ENCODE results near the gene OSGEP.
A peak's percentile ranks its signal among the peaks of the same experiment; 100 is the strongest.

The OSGEP gene

GRCh38 chr14:20472536-20473169 is 18.0 kb upstream of the OSGEP start:
- no peak for TF ChIP-seq CTCF (conservative IDR thresholded peaks at IDR 0.05; ENCODE audit: low read depth)
- no peak for DNase-seq (ENCODE audit: low spot score)
- no peak overlapping the region for H3K27ac ChIP-seq
- POLR2A ChIA-PET (ENCODE audit: low non-redundant PET) = no interaction called here
- CTCF ChIA-PET = interaction anchor here (0.6 kb wide), 1 partner anchor 21 kb away, joined by 4 read pairs; no protein-coding TSS in a partner anchor

- ChIA-PET POLR2A (ENCODE audit: low non-redundant PET) (interaction anchor here (1.8 kb wide), 1 partner anchor 9 kb away, joined by 8 read pairs; the partner anchor contains the start of gene PIP4P1), CTCF (interaction anchor here (0.6 to 1.2 kb wide), 3 partner anchors 60 to 136 kb away, joined by 3 to 5 read pairs (median 3); partner anchors contain the start of gene RNASE12)
- TF ChIP-seq CTCF (conservative IDR thresholded peaks at IDR 0.05; ENCODE audit: low read depth) = no peak
- peak; percentile 41 for DNase-seq (ENCODE audit: low spot score)
- peak overlapping the region; percentile 91 for H3K27ac ChIP-seq
These were observed 15.9 kb upstream of the OSGEP start for GRCh38 chr14:20470603-20470901.

GRCh38 chr14:20469890-20470602 is 15.4 kb upstream of the OSGEP start:
- DNase-seq (ENCODE audit: low spot score) = peak; percentile 86
- no peak for TF ChIP-seq CTCF (conservative IDR thresholded peaks at IDR 0.05; ENCODE audit: low read depth)
- POLR2A ChIA-PET (ENCODE audit: low non-redundant PET) = interaction anchor here (0.5 to 1.8 kb wide), 6 partner anchors 9 to 149 kb away, joined by 3 to 8 read pairs (median 4); partner anchors contain the start of genes APEX1, OSGEP and PIP4P1
- CTCF ChIA-PET = interaction anchor here (0.6 to 1.2 kb wide), 3 partner anchors 104 to 137 kb away, joined by 3 to 5 read pairs (median 3); partner anchors contain the start of gene RNASE12
- H3K27ac ChIP-seq = peak overlapping the region; percentile 91

GRCh38 chr14:20469242-20469889 is 14.8 kb upstream of the OSGEP start, which contains the start of gene PNP:
Gene PNP, plus strand, starts transcription at chr14:20469406. Its CDS starts 119 bp downstream, at chr14:20469525.
- POLR2A ChIA-PET (ENCODE audit: low non-redundant PET) = interaction anchor here (0.5 to 1.8 kb wide), 6 partner anchors 8 to 149 kb away, joined by 3 to 8 read pairs (median 4); partner anchors contain the start of genes APEX1, OSGEP and PIP4P1
- DNase-seq (ENCODE audit: low spot score) = peak; percentile 98
- CTCF ChIA-PET = interaction anchor here (0.6 to 1.2 kb wide), 2 partner anchors 105 to 138 kb away, joined by 3 to 5 read pairs; no protein-coding TSS in a partner anchor
- H3K27ac ChIP-seq = peak within 1 kb of the TSS; percentile 91
- TF ChIP-seq CTCF (conservative IDR thresholded peaks at IDR 0.05; ENCODE audit: low read depth) = no peak

- POLR2A ChIA-PET (ENCODE audit: low non-redundant PET) = interaction anchor here (1.8 kb wide), 1 partner anchor 7 kb away, joined by 8 read pairs; the partner anchor contains the start of gene PIP4P1
- peak; percentile 13 for DNase-seq (ENCODE audit: low spot score)
These were observed 14.2 kb upstream of the OSGEP start for GRCh38 chr14:20468764-20469241.

More at GRCh38 chr14:20468764-20469241, 14.2 kb upstream of the OSGEP start:
- TF ChIP-seq CTCF (conservative IDR thresholded peaks at IDR 0.05; ENCODE audit: low read depth) = no peak
- CTCF ChIA-PET = interaction anchor here (0.8 kb wide), 1 partner anchor 42 kb away, joined by 6 read pairs; no protein-coding TSS in a partner anchor
- peak overlapping the region; percentile 91 for H3K27ac ChIP-seq

All from RWPE1 (cell line).